Fibroblast of upper back skin (primary cell): ENCODE data around the gene PHF14.

Source experiments
- DNase-seq: peaks from one replicate; pipeline ENCODE4 v3.0.0-alpha.2; 2013

PHF14 gene

DNA sequence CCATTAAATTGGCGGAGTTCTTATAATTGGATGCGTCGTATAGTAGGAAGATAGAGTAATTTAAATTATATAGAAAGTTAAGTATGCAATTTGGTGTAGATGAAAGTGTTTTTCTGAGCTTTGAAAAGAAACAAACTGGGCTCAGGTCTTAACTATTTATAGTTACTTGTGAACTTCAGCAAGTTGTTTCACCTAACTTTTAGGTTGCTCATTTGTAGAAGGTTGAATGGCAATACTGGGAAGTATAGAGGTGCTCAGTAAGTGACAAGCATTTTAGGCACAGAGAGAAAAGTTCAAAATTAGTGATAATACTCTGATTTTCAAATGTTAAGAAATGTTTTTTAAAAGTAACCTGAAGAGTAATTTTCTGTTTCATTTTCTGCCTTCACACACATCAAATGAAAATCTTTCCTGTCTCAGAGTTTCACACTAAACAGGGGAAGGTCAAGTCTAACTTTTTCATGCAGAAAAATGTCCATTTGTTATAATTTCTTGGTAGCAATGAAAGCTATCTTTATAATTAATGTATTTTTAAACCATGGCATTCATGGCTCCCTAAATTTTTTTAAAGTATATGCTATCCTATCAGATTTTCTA is 146.5 kb downstream of the PHF14 start:
- no peak for DNase-seq

DNA sequence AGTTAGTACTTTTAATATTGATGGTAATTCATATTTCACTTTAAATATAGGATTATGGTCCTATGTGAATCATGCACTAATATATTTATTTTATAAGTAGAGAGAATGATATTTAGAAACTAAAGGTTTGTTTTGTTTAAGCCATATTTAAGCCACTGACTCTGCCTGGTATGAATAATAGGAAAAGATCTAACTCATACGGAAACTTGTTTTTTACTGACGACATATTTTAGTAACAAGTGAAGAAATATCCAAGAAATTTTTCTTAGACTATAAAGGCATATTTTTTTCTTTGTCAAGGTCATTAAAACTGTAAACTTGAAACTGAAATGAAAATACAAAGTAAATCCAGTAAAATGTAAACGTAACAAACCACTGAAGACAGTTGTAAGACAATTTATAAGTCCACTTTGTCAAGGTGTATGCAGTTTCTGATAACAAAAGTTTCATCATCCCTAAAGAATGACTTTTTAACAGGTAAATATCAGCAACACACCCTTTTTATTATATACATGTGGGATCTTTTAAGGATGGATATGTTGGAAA is 147.1 kb downstream of the PHF14 start:
- DNase-seq = no peak

- no peak for DNase-seq
Measured at GRCh38 chr7:11124856-11125559, 151.3 kb downstream of the PHF14 start.

- DNase-seq = peak; percentile 43
Measured at GRCh38 chr7:11127114-11127785, 153.6 kb downstream of the PHF14 start.

DNA sequence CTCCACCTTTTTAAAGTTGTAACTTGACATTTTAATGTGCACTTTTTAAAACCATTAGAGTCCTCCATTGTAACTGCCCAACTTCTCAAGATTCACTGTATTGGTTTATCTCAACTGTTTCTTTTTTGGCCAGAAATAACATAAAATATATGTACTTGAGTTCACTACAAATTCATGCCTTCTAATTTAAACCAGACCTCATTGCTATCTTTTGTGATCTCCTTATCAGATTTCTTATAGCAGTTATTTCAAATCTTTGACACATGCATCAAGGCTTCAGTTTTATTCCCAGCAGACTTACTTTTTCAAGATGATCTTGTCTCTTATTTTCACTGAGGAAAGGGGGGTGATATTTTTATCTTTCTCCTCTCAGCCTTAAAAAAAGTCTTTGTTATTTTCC is 154.3 kb downstream of the PHF14 start:
- peak; percentile 19 for DNase-seq

DNA sequence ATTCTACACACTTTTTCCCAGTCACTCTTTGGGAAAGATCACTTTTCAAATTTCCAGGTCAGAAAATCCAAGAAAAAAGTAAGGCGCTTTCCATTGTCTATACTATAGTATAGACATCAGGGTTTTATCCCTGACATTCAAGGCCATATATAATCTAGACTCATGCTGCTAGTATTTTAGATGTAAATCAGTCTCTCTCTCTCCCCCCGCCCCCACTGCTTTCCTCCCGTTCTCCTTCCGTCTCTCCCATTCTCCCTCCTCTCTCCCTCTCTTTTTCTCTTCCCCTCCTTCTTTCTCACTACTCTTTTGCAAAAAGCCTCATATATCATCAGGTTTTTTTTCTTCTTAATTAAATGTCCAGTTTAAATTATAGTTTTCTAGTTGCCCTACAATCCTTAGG is 154.8 kb downstream of the PHF14 start:
- no peak for DNase-seq

DNA sequence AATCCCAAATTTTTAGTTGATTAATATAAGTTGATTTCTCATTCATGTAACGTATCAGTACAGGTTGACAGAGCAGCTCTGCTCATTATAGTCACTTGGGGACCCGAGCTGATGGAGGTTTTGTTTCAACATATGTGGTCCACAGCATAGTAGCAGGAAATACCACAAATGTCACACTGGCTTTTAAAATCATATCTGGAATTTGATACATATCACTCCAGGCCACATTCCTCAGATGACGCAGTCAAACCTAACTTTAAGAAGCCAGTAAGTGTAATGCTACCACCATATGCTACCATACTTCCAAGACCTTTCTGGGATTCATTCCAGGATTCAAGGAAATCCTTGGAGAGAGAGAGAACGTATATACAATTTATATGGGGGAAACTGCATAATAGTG is 156.3 kb downstream of the PHF14 start:
- peak; percentile 98 for DNase-seq

DNA sequence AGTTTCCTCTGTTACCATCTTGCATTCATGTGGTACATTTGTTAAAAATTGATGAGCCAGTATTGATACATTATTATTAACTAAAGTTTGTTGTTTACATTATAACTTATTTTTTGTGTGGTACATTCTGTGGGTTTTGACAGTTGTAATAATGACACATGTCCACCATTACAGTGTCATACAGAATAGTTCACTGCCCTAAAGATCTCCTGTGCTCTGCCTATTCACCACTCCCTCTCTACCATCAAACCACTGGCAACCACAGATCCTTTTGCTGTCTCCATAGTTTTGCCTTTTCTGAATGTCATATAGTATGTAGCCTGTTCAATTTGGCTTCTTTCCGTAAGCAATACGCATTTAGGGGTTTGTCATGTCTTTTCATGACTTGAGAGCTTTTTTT is 156.9 kb downstream of the PHF14 start:
- no peak for DNase-seq

DNA sequence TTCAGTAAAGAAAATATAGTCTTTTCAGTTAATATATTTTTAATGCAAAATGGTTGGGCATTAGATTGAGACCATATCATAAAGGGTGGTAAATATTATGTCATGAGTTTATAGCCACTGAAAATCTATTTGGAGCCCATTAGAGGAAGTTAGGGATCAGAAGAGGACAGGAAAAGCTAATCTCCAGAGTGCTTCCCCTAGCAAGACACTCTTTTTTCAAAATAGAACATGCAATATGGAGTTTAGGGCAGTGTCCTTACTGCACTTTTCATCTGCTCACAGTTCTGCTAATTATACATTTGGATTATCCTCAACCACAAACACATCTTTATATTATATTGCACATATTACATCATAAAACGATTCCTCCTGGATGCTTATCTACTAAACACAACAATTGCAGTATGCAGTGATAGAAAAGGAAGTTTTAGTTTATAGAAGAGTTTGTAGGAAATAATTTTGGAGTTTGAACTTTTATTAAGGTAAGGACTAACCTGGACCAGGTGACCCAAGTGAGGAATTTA is 159.8 kb downstream of the PHF14 start:
- DNase-seq = no peak

- no peak for DNase-seq
Measured at GRCh38 chr7:11135573-11135972, 161.9 kb downstream of the PHF14 start.

DNA sequence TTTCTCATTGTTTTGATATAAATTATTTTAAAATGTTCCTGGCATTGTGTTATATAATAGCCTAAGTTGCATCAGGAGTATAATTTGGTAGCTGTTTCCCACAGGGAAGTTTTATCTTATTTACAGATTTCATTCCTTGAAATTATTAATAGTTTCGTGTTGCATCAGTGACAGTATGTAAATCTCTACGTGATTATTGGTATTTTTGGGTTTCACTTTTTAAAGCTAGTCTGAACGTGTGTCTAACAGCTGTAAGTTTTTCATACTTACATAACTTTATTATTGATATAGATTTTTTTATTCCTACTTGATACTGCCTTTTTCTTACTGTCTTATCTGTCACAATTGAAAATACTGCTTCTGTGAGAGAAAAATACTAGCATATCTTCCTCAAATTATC is 167.9 kb downstream of the PHF14 start:
- no peak for DNase-seq

- no peak for DNase-seq
Measured at GRCh38 chr7:11153694-11154093, 180.0 kb downstream of the PHF14 start.

DNA sequence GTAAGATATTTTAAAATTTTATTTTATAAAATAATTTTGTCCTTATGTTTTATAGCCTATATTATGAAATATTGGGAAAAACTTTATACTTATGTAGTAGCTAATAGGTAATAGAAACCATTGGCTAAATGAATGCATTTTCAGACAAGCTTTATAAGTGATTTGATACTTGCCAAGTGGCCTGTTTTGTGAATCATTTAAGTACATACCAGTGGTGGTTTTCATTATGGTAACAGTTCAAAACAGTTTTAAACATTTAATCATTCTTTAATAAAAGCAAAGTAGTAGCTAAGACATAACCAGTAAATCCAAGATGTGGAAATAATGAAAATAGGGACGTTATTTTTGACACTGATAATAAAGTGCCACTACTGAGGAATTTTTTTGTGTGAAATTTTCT is 182.2 kb downstream of the PHF14 start:
- DNase-seq = peak; percentile 40

DNA sequence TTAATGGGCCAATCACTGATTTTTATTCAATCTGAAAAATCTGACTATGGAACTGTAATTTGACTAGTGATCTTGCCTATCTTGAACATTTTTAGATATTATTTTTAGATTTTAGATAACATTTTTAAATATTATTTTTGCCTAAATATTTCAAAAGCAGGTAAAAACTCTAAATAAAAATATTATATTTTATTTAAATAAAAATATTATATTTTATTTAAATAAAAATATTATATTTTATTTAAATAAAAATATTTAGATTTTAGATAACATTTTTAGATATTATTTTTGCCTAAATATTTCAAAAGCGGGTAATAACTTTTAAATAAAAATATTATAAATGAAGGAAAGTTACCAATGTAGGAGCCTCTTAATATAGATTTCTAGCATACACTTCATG is 187.8 kb downstream of the PHF14 start:
- DNase-seq = no peak

DNA sequence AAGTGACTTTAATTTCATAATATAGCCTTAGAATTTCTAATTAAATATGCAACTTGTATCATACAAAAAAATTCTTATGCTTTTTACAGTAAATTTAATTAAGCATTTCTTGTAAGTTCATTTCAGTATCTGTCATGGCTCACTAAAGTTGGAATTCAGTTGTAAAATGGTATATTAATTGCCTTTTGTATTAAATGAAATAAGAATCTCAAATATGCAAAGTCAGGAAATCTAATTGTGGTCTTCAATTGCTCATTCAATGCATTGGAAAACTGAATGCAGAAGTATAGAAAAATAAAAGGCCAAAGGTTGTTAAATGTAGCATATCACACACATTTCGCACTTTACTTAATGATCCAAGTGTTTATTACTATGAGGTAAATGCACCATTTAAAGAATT is 189.5 kb downstream of the PHF14 start:
- DNase-seq = no peak

DNA sequence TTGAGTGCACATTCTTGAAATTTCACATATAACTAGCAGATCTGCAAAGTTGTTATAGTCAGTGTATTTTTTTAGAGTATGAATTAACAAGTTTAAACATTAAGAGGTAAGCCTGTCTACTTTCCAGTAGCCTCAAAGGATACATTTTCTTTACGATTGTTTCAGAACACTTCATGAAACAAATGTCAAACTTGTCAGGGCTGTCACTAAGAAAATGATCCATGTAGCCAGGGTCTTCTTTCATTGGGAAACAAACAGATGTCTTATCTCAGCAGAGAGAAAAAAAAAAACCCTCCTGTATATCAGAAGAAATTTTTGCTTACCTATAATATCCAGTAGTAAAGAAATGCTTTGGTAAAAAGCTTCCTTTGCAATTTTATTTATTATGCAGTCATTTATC is 192.4 kb downstream of the PHF14 start:
- DNase-seq = no peak

GRCh38 chr7:11168650-11169170 is 195.0 kb downstream of the PHF14 start:
- no peak for DNase-seq

DNA sequence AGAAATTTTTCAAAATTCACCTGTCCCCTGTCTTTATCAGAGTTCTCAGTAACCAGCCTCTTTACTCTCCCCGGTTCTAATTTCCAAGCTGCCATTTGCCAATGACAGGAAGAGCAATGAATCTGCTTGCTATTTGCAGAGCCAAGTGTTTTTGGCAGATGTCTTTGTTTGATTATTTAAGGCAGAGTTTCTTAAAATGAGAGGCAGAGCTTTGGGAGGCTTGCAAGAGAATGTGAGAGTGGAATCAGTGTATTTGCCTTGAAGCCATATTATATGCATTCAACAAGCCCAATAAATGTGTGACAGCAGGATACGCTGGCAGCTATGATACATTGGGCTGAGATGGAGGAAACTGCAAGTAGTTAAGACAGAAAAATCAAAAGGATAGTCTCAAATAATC is 196.5 kb downstream of the PHF14 start:
- DNase-seq = no peak

- no peak for DNase-seq
Measured at GRCh38 chr7:11170863-11171568, 197.3 kb downstream of the PHF14 start.

GRCh38 chr7:11171569-11172192 is 198.0 kb downstream of the PHF14 start:
- no peak for DNase-seq

DNA sequence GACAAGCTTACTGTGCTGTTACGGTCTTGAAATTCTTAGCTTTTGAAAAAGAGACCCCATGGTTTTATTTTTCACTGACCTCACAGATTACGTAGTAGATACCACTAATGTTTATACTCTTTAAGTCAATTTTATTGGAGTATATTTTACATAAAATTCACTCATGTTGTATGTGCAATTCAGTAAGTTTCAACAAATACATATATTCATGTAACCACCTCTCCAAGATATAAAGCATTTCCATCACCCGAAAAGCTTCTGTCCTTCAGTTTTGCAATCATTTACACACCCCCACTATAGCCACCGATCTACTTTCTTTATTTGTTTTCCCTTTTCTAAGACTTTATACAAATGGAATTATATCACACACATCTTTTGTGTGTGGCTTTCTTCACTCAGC is 199.2 kb downstream of the PHF14 start:
- DNase-seq = no peak

- no peak for DNase-seq
Measured at GRCh38 chr7:11175371-11175770, 201.7 kb downstream of the PHF14 start.

DNA sequence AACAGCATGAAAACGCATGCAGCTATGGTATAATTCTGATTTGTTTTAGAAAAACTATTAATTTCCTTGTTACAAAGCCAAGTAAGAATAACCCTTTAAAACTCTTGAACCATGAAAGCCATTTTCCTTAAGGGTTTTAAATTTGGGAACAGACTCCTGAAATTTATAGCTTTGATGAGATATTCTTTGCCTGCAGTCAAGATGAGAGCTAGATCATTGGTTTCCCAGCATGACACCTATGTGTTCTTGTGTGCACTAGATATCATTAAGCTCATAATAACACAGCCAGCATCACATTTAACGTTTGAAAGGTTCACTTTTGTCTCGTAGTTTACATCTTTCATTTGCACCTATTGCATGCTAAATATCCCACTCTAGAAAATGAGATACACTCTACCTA is 202.2 kb downstream of the PHF14 start:
- DNase-seq = no peak
